ENCODE results near the gene RPAP2. TPM values are rescaled to one million over a fixed set of nuclear protein-coding genes. Genes with fewer than 3 reads are reported as not detected.
"Not testable (repeated sequence)": the region's sequence is repeated elsewhere in the genome, so short reads cannot be mapped to it uniquely, and the experiment has no call there.

Gene RPAP2
- 16.3 and 17.4 TPM in 2 replicates for total RNA-seq (2014; rRNA removed; shearing (Covaris generic); ENCODE audit: low replicate concordance)

- DNase-seq (ENCODE audit: low read depth): peak; percentile 84
- in situ Hi-C loops (cut with HindIII; ENCODE audit: low pct_unique_long_range_greater_than_20kb, low sequenced_read_pairs): no loop called here
Observed at GRCh38 chr1:92298573-92299476, at the start of gene RPAP2, which contains the start of gene GLMN. Gene RPAP2 (plus strand): TSS chr1:92299059. CDS start chr1:92299074, 15 bp downstream. Gene GLMN (minus strand): TSS chr1:92298987. CDS start chr1:92297999, 988 bp downstream.

GRCh38 chr1:92254714-92255113, 44.1 kb upstream of the RPAP2 start:
- in situ Hi-C loops (cut with HindIII; ENCODE audit: low pct_unique_long_range_greater_than_20kb, low sequenced_read_pairs); DNase-seq (ENCODE audit: low read depth): not testable (repeated sequence)

- no peak for DNase-seq (ENCODE audit: low read depth)
- in situ Hi-C loops (cut with HindIII; ENCODE audit: low pct_unique_long_range_greater_than_20kb, low sequenced_read_pairs): no loop called here
Observed at GRCh38 chr1:92259350-92259749, 39.5 kb upstream of the RPAP2 start.

GRCh38 chr1:92262516-92262915, 36.3 kb upstream of the RPAP2 start:
- in situ Hi-C loops (cut with HindIII; ENCODE audit: low pct_unique_long_range_greater_than_20kb, low sequenced_read_pairs): no loop called here
- DNase-seq (ENCODE audit: low read depth): no peak

- no peak for DNase-seq (ENCODE audit: low read depth)
- in situ Hi-C loops (cut with HindIII; ENCODE audit: low pct_unique_long_range_greater_than_20kb, low sequenced_read_pairs): no loop called here
Observed at GRCh38 chr1:92273039-92273438, 25.8 kb upstream of the RPAP2 start.

GRCh38 chr1:92274939-92275338, 23.9 kb upstream of the RPAP2 start:
- DNase-seq (ENCODE audit: low read depth): no peak
- in situ Hi-C loops (cut with HindIII; ENCODE audit: low pct_unique_long_range_greater_than_20kb, low sequenced_read_pairs): no loop called here

- in situ Hi-C loops (cut with HindIII; ENCODE audit: low pct_unique_long_range_greater_than_20kb, low sequenced_read_pairs): no loop called here
- no peak for DNase-seq (ENCODE audit: low read depth)
Observed at GRCh38 chr1:92276082-92276481, 22.8 kb upstream of the RPAP2 start.

- DNase-seq (ENCODE audit: low read depth): no peak
- in situ Hi-C loops (cut with HindIII; ENCODE audit: low pct_unique_long_range_greater_than_20kb, low sequenced_read_pairs): no loop called here
Observed at GRCh38 chr1:92277105-92277723, 21.6 kb upstream of the RPAP2 start.

- DNase-seq (ENCODE audit: low read depth); in situ Hi-C loops (cut with HindIII; ENCODE audit: low pct_unique_long_range_greater_than_20kb, low sequenced_read_pairs): not testable (repeated sequence)
Observed at GRCh38 chr1:92279781-92280180, 19.1 kb upstream of the RPAP2 start.

GRCh38 chr1:92281411-92281810, 17.4 kb upstream of the RPAP2 start:
- in situ Hi-C loops (cut with HindIII; ENCODE audit: low pct_unique_long_range_greater_than_20kb, low sequenced_read_pairs); DNase-seq (ENCODE audit: low read depth): not testable (repeated sequence)

GRCh38 chr1:92291372-92291999, 7.4 kb upstream of the RPAP2 start:
- DNase-seq (ENCODE audit: low read depth): peak; percentile 35
- in situ Hi-C loops (cut with HindIII; ENCODE audit: low pct_unique_long_range_greater_than_20kb, low sequenced_read_pairs): no loop called here

GRCh38 chr1:92298213-92298572, 666 bp upstream of the RPAP2 start:
- in situ Hi-C loops (cut with HindIII; ENCODE audit: low pct_unique_long_range_greater_than_20kb, low sequenced_read_pairs): no loop called here
- DNase-seq (ENCODE audit: low read depth): no peak

GRCh38 chr1:92299477-92300150, 755 bp downstream of the RPAP2 start:
- in situ Hi-C loops (cut with HindIII; ENCODE audit: low pct_unique_long_range_greater_than_20kb, low sequenced_read_pairs): no loop called here
- no peak for DNase-seq (ENCODE audit: low read depth)

- in situ Hi-C loops (cut with HindIII; ENCODE audit: low pct_unique_long_range_greater_than_20kb, low sequenced_read_pairs): no loop called here
- no peak for DNase-seq (ENCODE audit: low read depth)
Observed at GRCh38 chr1:92301021-92301420, 2.2 kb downstream of the RPAP2 start.

- in situ Hi-C loops (cut with HindIII; ENCODE audit: low pct_unique_long_range_greater_than_20kb, low sequenced_read_pairs): no loop called here
- no peak for DNase-seq (ENCODE audit: low read depth)
Observed at GRCh38 chr1:92306020-92306419, 7.2 kb downstream of the RPAP2 start.

GRCh38 chr1:92307980-92308379, 9.1 kb downstream of the RPAP2 start:
- in situ Hi-C loops (cut with HindIII; ENCODE audit: low pct_unique_long_range_greater_than_20kb, low sequenced_read_pairs): no loop called here

GRCh38 chr1:92310185-92310597, 11.3 kb downstream of the RPAP2 start:
- in situ Hi-C loops (cut with HindIII; ENCODE audit: low pct_unique_long_range_greater_than_20kb, low sequenced_read_pairs): no loop called here
- peak; percentile 6 for DNase-seq (ENCODE audit: low read depth)

More at GRCh38 chr1:92307980-92308379, 9.1 kb downstream of the RPAP2 start:
- DNase-seq (ENCODE audit: low read depth): no peak

- in situ Hi-C loops (cut with HindIII; ENCODE audit: low pct_unique_long_range_greater_than_20kb, low sequenced_read_pairs): no loop called here
- no peak for DNase-seq (ENCODE audit: low read depth)
Observed at GRCh38 chr1:92314024-92314423, 15.2 kb downstream of the RPAP2 start.
